AG09309 (cell line): ENCODE data around the gene SELENOV.

Source experiments
- DNase-seq: peaks from one replicate; pipeline ENCODE4 v3.0.0-alpha.2; 2010; ENCODE audit warnings: low read depth
- H3K4me3 ChIP-seq: 2 replicates; pipeline ENCODE4 v1.5.1; 2011; ENCODE audit warnings: mild to moderate bottlenecking, low read depth, low read length, moderate library complexity; ENCODE audit not compliant: control insufficient read depth
- CTCF ChIP-seq: IDR thresholded peaks from 2 replicates; pipeline ENCODE4 v1.5.1; 2011; ENCODE audit warnings: mild to moderate bottlenecking, low read depth, low read length, inconsistent platforms; ENCODE audit not compliant: insufficient read depth, control insufficient read depth; ENCODE audit errors: missing control alignments

Gene SELENOV

GRCh38 chr19:39566064-39566463 lies 51.1 kb downstream of the SELENOV start:
- TF ChIP-seq CTCF, result no peak
- DNase-seq, result no peak
- no peak overlapping the region for H3K4me3 ChIP-seq

DNA sequence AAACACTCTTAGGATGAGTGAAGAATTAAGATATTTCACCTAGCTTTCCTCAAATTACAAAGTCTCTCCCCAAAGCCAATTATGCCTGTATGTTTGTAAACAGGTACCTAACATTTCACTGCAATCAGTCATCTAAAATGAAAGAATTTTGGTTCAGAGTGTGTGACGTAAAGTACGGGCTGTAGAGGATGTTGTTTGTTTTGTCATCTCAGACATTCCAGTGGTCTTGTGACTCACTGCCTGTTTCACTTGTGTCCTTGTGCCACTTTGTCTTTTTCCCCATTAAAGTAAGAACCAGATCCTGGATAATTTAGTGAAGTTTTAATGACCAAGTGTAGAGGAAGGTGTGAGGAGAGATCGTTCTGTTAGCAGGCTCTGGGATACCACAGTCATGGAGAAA lies 53.7 kb downstream of the SELENOV start:
- DNase-seq, result no peak
- H3K4me3 ChIP-seq, result no peak overlapping the region
- no peak for TF ChIP-seq CTCF
